Calu3 (cell line): Measurements from ENCODE around the gene GNG13. TPM values are rescaled to one million over a fixed set of nuclear protein-coding genes. Genes with fewer than 3 reads are reported as not detected.

ENCODE experiments used
- BruUV-seq: library from RNA; stranded (reverse); fragments of 400-500 nt; replicated peaks from 2 replicates; lab custom pipeline; 2021; lab: Mats Ljungman, UMichigan
- CTCF ChIA-PET: fragments of 300-600 bp; sonication (Branson Sonifier 250); formaldehyde crosslinking; loops from one replicate; lab custom pipeline; 2022; ENCODE audit warnings: antibody characterized with exemption; lab: Charles Lee
- DNase-seq: peaks from one replicate; pipeline ENCODE4 v3.0.0; 2022
- H3K27ac Mint-ChIP-seq: one replicate; pipeline ENCODE4 v1.8.0; 2022; ENCODE audit warnings: mixed read lengths; ENCODE audit not compliant: unreplicated experiment
- H3K27me3 Mint-ChIP-seq: one replicate; pipeline ENCODE4 v1.8.0; 2022; ENCODE audit warnings: mixed read lengths; ENCODE audit not compliant: unreplicated experiment
- H3K36me3 Mint-ChIP-seq: one replicate; pipeline ENCODE4 v1.8.0; 2022; ENCODE audit warnings: mild to moderate bottlenecking, moderate library complexity, mixed read lengths; ENCODE audit not compliant: insufficient read depth, unreplicated experiment
- H3K4me1 Mint-ChIP-seq: one replicate; pipeline ENCODE4 v1.8.0; 2022; ENCODE audit warnings: mild to moderate bottlenecking, low read depth, mixed read lengths; ENCODE audit not compliant: unreplicated experiment
- H3K4me3 Mint-ChIP-seq: one replicate; pipeline ENCODE4 v1.8.0; 2022; ENCODE audit warnings: mild to moderate bottlenecking, low read depth, moderate library complexity, mixed read lengths; ENCODE audit not compliant: unreplicated experiment
- H3K9me3 Mint-ChIP-seq: one replicate; pipeline ENCODE4 v1.8.0; 2022; ENCODE audit warnings: low read depth, mixed read lengths; ENCODE audit not compliant: unreplicated experiment
- intact Hi-C: fragments of 100-400 bp; cut with micrococcal nuclease; formaldehyde crosslinking; loops from one replicate; pipeline ENCODE4 v1.10.0; 2022; ENCODE audit not compliant: unreplicated experiment
- total RNA-seq: library from RNA; stranded (reverse); gene quantifications from 2 replicates; pipeline ENCODE4 v1.2.3, GENCODE V29; 2022
- TF ChIP-seq, protein P1 (sequence below): fragments of 200-600 bp; IDR thresholded peaks from one replicate; pipeline ENCODE4 v1.8.0; 2022; ENCODE audit warnings: antibody characterized with exemption; ENCODE audit not compliant: unreplicated experiment

GNG13 gene
- total RNA-seq, 1 experiment from 2014 or later = not detected

DNA sequence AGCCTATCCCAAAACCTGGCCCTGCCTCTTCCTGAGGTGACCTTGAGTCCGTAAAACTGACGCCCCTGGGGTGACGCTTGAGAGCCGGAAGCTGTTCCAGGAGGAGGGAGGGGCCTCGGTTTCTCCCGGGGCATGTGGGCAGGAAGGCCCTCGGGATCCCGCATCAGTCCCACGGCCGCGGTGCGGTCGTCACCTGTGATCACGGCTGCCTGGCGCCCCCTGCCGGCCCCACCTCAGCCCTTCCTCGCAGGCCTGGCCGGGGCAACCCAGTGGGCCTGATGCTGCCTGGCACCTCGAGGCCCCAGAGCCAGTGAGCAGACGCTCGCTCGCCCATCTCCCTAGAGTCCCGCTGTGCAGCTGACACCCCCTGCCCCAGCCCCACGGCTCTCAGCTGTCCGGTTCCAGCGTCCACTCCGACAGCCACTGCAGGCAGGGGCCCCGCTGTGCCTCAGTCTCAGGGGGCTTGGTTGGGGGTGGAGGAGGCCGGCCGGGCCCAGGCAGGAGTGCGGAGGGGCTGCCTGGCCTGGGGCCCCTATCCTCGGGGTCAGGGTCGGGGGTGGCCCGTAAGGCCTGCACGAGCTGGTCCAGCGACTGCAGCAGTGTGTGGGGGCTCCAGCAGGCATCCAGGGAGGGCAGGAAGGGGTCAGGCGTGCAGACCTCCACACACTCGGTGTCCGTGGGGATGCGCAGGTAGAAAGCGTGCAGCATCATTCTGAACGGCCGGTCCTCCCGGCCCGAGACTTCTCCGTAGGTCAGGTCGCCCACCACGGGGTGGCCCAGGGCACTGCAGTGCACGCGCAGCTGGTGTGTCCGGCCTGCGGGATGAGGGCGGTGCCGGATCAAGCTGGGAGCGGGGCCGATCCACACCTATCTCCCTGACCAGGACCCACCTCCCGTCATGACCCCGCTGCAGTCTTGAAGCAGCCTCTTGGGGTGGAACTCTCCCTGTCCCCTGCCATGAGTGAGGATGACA lies 14.7 kb downstream of the GNG13 start:
- TF ChIP-seq, protein P1, sequence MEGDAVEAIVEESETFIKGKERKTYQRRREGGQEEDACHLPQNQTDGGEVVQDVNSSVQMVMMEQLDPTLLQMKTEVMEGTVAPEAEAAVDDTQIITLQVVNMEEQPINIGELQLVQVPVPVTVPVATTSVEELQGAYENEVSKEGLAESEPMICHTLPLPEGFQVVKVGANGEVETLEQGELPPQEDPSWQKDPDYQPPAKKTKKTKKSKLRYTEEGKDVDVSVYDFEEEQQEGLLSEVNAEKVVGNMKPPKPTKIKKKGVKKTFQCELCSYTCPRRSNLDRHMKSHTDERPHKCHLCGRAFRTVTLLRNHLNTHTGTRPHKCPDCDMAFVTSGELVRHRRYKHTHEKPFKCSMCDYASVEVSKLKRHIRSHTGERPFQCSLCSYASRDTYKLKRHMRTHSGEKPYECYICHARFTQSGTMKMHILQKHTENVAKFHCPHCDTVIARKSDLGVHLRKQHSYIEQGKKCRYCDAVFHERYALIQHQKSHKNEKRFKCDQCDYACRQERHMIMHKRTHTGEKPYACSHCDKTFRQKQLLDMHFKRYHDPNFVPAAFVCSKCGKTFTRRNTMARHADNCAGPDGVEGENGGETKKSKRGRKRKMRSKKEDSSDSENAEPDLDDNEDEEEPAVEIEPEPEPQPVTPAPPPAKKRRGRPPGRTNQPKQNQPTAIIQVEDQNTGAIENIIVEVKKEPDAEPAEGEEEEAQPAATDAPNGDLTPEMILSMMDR = peak; percentile 96
- intact Hi-C loops = loop anchor here (5.0 kb wide), 1 partner anchor 74 kb away; no protein-coding TSS in a partner anchor
- Mint-ChIP-seq H3K4me1 (no peaks in the 10 kb centered on the region), H3K27ac (no peak overlapping the region), H3K9me3 (no peaks in the 10 kb centered on the region), H3K4me3 (peak overlapping the region; percentile 98), H3K36me3 (peaks cover 78% of the 10 kb centered on the region), H3K27me3 (no peaks in the 10 kb centered on the region)
- no TSS peak for BruUV-seq
- peak; percentile 92 for DNase-seq
- CTCF ChIA-PET = interaction anchor here (0.6 to 2.4 kb wide), 5 partner anchors 13 to 79 kb away, joined by 3 to 9 read pairs (median 4); no protein-coding TSS in a partner anchor

DNA sequence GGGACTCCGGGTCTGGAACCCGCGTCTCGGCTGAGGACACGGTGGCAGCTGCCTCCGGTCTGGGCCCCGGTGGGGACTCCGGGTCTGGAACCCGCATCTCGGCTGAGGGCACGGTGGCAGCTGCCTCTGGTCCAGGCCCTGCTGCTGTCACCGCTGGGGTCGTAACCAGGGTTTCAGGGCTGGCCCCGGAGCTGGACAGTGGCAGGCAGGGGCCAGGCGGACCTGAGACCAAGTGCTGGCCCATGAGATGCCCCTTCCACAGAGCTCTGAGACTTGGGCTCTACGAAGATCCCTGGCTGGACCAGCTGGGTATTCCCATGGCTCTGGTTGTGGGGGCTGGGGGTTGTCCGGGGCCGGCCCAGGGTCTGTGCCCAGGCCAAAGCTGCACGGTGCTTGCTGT lies 16.1 kb downstream of the GNG13 start:
- H3K27ac Mint-ChIP-seq = no peak overlapping the region
- BruUV-seq = no TSS peak

DNA sequence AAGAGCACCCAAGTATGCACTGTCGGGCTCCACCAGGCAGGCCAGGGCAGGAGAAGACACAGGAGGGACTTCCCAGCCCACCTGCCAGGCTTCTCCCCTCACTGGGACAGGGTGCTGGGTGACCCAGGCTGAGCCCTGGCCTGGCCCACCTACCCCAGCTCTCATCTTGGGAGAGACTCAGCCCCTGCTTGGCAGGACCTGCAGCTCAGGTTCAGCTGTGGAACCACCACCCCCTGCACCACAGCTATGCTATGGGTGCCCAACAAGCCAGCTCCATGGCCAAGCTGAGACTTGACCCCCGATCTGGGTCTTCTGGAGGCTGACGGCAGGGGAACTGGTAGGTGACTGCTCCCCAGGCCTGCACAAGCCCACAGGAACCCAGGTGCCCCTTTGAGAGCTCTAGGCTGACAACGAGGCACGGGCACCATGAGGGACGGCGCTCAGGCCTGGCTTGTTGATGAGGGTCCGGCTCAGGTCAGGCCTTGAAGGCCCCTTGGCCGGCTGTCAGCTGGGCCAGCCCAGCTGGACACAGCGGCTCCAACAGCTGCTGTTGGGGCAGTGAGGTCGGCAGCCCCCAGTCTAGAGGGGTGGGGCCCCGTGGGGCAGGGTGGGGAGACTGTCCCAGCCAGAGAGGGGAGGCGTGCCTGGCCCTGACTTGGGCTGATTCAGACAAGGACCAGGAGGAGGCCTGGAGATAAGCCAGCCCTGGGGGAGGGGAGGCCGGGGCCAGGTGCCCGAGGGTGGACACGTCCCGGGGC lies 17.0 kb downstream of the GNG13 start:
- peak overlapping the region; percentile 26 for H3K4me3 Mint-ChIP-seq
- CTCF ChIA-PET = interaction anchor here (0.6 to 1.7 kb wide), 3 partner anchors 23 to 71 kb away, joined by 3 to 4 read pairs (median 3); partner anchors contain the start of gene MSLN
- no peak for DNase-seq
- BruUV-seq = no TSS peak
- H3K36me3 Mint-ChIP-seq = peaks cover 56% of the 10 kb centered on the region
- H3K27ac Mint-ChIP-seq = no peak overlapping the region
- no peaks in the 10 kb centered on the region for H3K4me1 Mint-ChIP-seq
- intact Hi-C loops = no loop called here
- H3K9me3 Mint-ChIP-seq = no peaks in the 10 kb centered on the region
- TF ChIP-seq, protein P1 = no peak
- no peaks in the 10 kb centered on the region for H3K27me3 Mint-ChIP-seq

More for the DNA sequence above, 16.1 kb downstream of the GNG13 start:
- no peak overlapping the region for H3K4me3 Mint-ChIP-seq
- DNase-seq = no peak
- H3K27me3 Mint-ChIP-seq = no peaks in the 10 kb centered on the region
- TF ChIP-seq, protein P1 = no peak
- intact Hi-C loops = no loop called here
- CTCF ChIA-PET = interaction anchor here (0.6 to 2.4 kb wide), 6 partner anchors 23 to 72 kb away, joined by 3 to 9 read pairs (median 4); partner anchors contain the start of gene MSLN
- no peaks in the 10 kb centered on the region for H3K4me1 Mint-ChIP-seq
- peaks cover 65% of the 10 kb centered on the region for H3K36me3 Mint-ChIP-seq
- H3K9me3 Mint-ChIP-seq = no peaks in the 10 kb centered on the region

DNA sequence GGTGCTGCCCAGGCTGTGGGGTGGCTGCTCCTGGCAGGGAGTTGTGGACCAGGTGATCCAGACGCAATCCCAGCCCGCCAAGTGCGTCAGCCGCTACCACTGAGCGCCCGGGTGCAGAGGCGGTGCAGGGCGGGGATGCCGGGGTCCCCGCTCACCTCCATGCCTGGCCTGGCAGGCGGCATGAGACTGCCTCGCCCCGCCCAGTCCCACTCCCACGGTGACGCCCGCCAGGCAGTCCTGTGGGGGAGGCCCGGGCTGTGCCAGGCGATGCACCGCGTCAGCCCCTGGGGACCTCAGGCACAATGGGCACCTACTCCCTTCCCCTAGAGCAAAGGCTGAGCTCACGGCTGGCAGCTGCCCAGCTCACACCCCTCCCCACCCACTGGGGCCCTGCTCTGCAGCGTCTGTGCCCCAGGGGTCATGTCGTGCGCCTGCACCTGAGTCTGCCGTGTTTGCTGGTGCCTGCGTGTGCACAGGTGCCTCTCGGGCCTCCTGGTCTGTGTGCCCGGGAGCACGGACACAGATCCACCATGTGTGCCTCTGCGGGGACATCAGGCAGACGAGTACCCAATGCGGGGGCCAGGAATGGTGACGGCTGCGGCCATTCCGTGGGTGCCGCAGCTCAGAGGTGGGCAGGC lies 17.6 kb downstream of the GNG13 start:
- intact Hi-C loops = no loop called here

More for the DNA sequence above, 17.6 kb downstream of the GNG13 start:
- H3K9me3 Mint-ChIP-seq = no peaks in the 10 kb centered on the region
- peak overlapping the region; percentile 26 for H3K4me3 Mint-ChIP-seq
- TF ChIP-seq, protein P1 = no peak
- no peaks in the 10 kb centered on the region for H3K27me3 Mint-ChIP-seq
- BruUV-seq = no TSS peak
- no peak for DNase-seq
- peaks cover 49% of the 10 kb centered on the region for H3K36me3 Mint-ChIP-seq
- CTCF ChIA-PET = interaction anchor here (0.6 to 1.7 kb wide), 2 partner anchors 22 to 70 kb away, joined by 3 to 4 read pairs; partner anchors contain the start of gene MSLN
- no peak overlapping the region for H3K27ac Mint-ChIP-seq
- H3K4me1 Mint-ChIP-seq = peaks cover 3% of the 10 kb centered on the region
